ENCODE results near the gene TRIM50. TPM values are rescaled to one million over a fixed set of nuclear protein-coding genes. Genes with fewer than 3 reads are reported as not detected.

Gene TRIM50
- total RNA-seq, 1 experiment from 2014 or later = not detected

Other genes starting within 250 kb of the TRIM50 start
- gene SPDYE9, start 242.0 kb downstream of the TRIM50 start, total RNA-seq (2014; rRNA removed; shearing (Covaris generic)) = not detected in 2 replicates
- gene NSUN5, start 19.3 kb downstream of the TRIM50 start, total RNA-seq (2014; rRNA removed; shearing (Covaris generic)) = 24.1 and 27.2 TPM in 2 replicates
- gene FKBP6, start 79 bp upstream of the TRIM50 start, total RNA-seq (2014; rRNA removed; shearing (Covaris generic)) = not detected in 2 replicates
- 0.60 and 0.88 TPM in 2 replicates for gene FZD9, start 105.7 kb upstream of the TRIM50 start, total RNA-seq (2014; rRNA removed; shearing (Covaris generic))
- gene BAZ1B, start 194.2 kb upstream of the TRIM50 start, total RNA-seq (2014; rRNA removed; shearing (Covaris generic)) = 54.2 and 60.4 TPM in 2 replicates
- gene BCL7B, start 229.6 kb upstream of the TRIM50 start, total RNA-seq (2014; rRNA removed; shearing (Covaris generic)) = 32.8 and 33.1 TPM in 2 replicates

Measured in RPMI7951 (cell line).